GM21825 (cell line): ENCODE measurements around the gene VWF.
"Not testable (repeated sequence)": the region's sequence is repeated elsewhere in the genome, so short reads cannot be mapped to it uniquely, and the experiment has no call there.

Experiments
- ATAC-seq: cut with Tn5 transposase; IDR thresholded peaks from one replicate; pipeline ENCODE4 v1.9.1; 2021; ENCODE audit warnings: mild to moderate bottlenecking, moderate library complexity; ENCODE audit not compliant: unreplicated experiment

VWF gene

GRCh38 chr12:6106218-6106617, 18.3 kb downstream of the VWF start:
- no peak for ATAC-seq

- ATAC-seq: no peak
These were observed 19.6 kb downstream of the VWF start for GRCh38 chr12:6104842-6105241.

GRCh38 chr12:6104027-6104426, 20.4 kb downstream of the VWF start:
- no peak for ATAC-seq

GRCh38 chr12:6102021-6102420, 22.4 kb downstream of the VWF start:
- ATAC-seq: not testable (repeated sequence)

GRCh38 chr12:6099316-6099715, 25.2 kb downstream of the VWF start:
- ATAC-seq: no peak

- no peak for ATAC-seq
These were observed 27.1 kb downstream of the VWF start for GRCh38 chr12:6097411-6097810.

- ATAC-seq: no peak
These were observed 27.9 kb downstream of the VWF start for GRCh38 chr12:6096527-6096926.

- ATAC-seq: no peak
These were observed 29.2 kb downstream of the VWF start for GRCh38 chr12:6095269-6095668.

- ATAC-seq: no peak
These were observed 30.7 kb downstream of the VWF start for GRCh38 chr12:6093764-6094163.

- no peak for ATAC-seq
These were observed 31.4 kb downstream of the VWF start for GRCh38 chr12:6092784-6093722.

GRCh38 chr12:6091786-6092566, 32.5 kb downstream of the VWF start:
- ATAC-seq: no peak

- ATAC-seq: no peak
These were observed 33.7 kb downstream of the VWF start for GRCh38 chr12:6090803-6091202.

- no peak for ATAC-seq
These were observed 35.3 kb downstream of the VWF start for GRCh38 chr12:6088921-6089747.

- ATAC-seq: no peak
These were observed 38.2 kb downstream of the VWF start for GRCh38 chr12:6086316-6086715.

GRCh38 chr12:6085841-6086240, 38.6 kb downstream of the VWF start:
- ATAC-seq: no peak

- ATAC-seq: no peak
These were observed 39.5 kb downstream of the VWF start for GRCh38 chr12:6084969-6085450.

- ATAC-seq: no peak
These were observed 40.1 kb downstream of the VWF start for GRCh38 chr12:6084261-6084968.

GRCh38 chr12:6083601-6084000, 40.9 kb downstream of the VWF start:
- ATAC-seq: no peak

- ATAC-seq: no peak
These were observed 41.9 kb downstream of the VWF start for GRCh38 chr12:6082613-6083012.
